K562 (cell line): ENCODE results near the gene TSHR. TPM values are rescaled to one million over a fixed set of nuclear protein-coding genes. Genes with fewer than 3 reads are reported as not detected.

Experiments used
- CBFA2T2 ChIP-seq: fragments of 450-650 bp; conservative IDR thresholded peaks from 2 replicates; pipeline ENCODE4 v1.6.1; 2017; ENCODE audit warnings: mild to moderate bottlenecking
- CLOCK ChIP-seq: fragments of 250-450 bp; sonication (Bioruptor Pico); IDR thresholded peaks from 2 replicates; pipeline ENCODE4 v1.4.0; 2020; ENCODE audit warnings: mild to moderate bottlenecking, moderate library complexity, borderline replicate concordance
- ESRRB ChIP-seq: fragments of 250-450 bp; sonication (Bioruptor Pico); IDR thresholded peaks from 2 replicates; pipeline ENCODE4 v1.5.0; 2020; ENCODE audit warnings: mild to moderate bottlenecking, moderate library complexity, borderline replicate concordance
- ETV5 ChIP-seq: sonication (generic); formaldehyde crosslinking; IDR thresholded peaks from 2 replicates; pipeline ENCODE4 v1.4.0; 2020; ENCODE audit warnings: low read depth, mild to moderate bottlenecking, missing genetic modification reagents
- MXD1 ChIP-seq: fragments of 250-450 bp; sonication (Bioruptor Pico); IDR thresholded peaks from 2 replicates; pipeline ENCODE4 v1.8.0; 2021; ENCODE audit warnings: borderline replicate concordance, mild to moderate bottlenecking, moderate library complexity; ENCODE audit not compliant: poor library complexity, severe bottlenecking
- NBN ChIP-seq: fragments of 450-650 bp; IDR thresholded peaks from 2 replicates; pipeline ENCODE4 v1.6.1; 2016; ENCODE audit warnings: low read depth, mild to moderate bottlenecking
- NR2C1 ChIP-seq, 2 experiments: fragments of 450-650 bp; IDR thresholded peaks; 2 replicates each; pipeline ENCODE4 v1.6.1; 2017; ENCODE audit warnings: mild to moderate bottlenecking in 2 of 2, antibody characterized with exemption in 1 of 2, inconsistent platforms in 1 of 2, missing compliant biosample characterization in 1 of 2, missing genetic modification characterization in 1 of 2
- POLR2G ChIP-seq: fragments of 200-400 bp; formaldehyde crosslinking; IDR thresholded peaks from 2 replicates; pipeline ENCODE4 v1.6.1; 2017; ENCODE audit warnings: low read depth, mild to moderate bottlenecking, antibody characterized with exemption, low read length, moderate library complexity
- SRSF3 ChIP-seq: fragments of 200-400 bp; formaldehyde crosslinking; IDR thresholded peaks from 2 replicates; pipeline ENCODE4 v1.6.1; 2016; ENCODE audit warnings: mild to moderate bottlenecking, low read length, moderate library complexity; ENCODE audit not compliant: insufficient read depth
- TBP ChIP-seq: optimal IDR thresholded peaks from 2 replicates; pipeline ENCODE3; 2011; ENCODE audit warnings: low read depth, low read length, improper control_type of control experiment
- ZBTB11 ChIP-seq, 3 experiments: fragments of 200-800 bp in 1 of 3; fragments of 250-450 bp in 1 of 3; fragments of 450-650 bp in 1 of 3; sonication (Bioruptor Pico) in 1 of 3; sonication (Bioruptor generic) in 1 of 3; formaldehyde crosslinking in 1 of 3; IDR thresholded peaks; 2 replicates each; pipeline versions ENCODE4 v1.6.1 to v1.8.0; 2016 to 2022; ENCODE audit warnings: mild to moderate bottlenecking in 2 of 3, missing genetic modification characterization in 2 of 3, missing compliant biosample characterization in 1 of 3, moderate library complexity in 1 of 3
- ZNF384 ChIP-seq: IDR thresholded peaks from 2 replicates; pipeline ENCODE4 v1.6.1; 2012; ENCODE audit warnings: low read depth, low read length, improper control_type of control experiment
- polyA plus RNA-seq, 8 experiments: library from polyadenylated mRNA; depleted of rRNA in 4 of 8; stranded (reverse) in 5 of 8; unstranded in 3 of 8; fragments of >200 nt; fragmentation: Nextera tagmentation in 2 of 8; fragmentation: Illumina TruSeq in 1 of 8; extraction: Ambion mirVana in 2 of 8; extraction: Trizol in 1 of 8; gene quantifications; 2 replicates each; pipeline versions ENCODE4 v1.2.1 to v1.2.3, GENCODE V29; 2011 to 2014; ENCODE audit warnings: inconsistent platforms in 1 of 8, missing spikeins in 1 of 8
- total RNA-seq, 7 experiments: library from RNA; depleted of rRNA in 6 of 7; stranded (reverse); fragments of >200 nt in 6 of 7; fragmentation: Illumina TruSeq in 2 of 7; extraction: Trizol in 2 of 7; gene quantifications; 2 replicates each; pipeline versions ENCODE4 v1.2.1 to v1.2.3, GENCODE V29; 2011 to 2021; ENCODE audit warnings: low replicate concordance in 1 of 7
- TF ChIP-seq, protein P1 (sequence below): fragments of 250-450 bp; sonication (Bioruptor Pico); IDR thresholded peaks from 2 replicates; pipeline ENCODE4 v1.4.0; 2020
- TF ChIP-seq, protein P2 (sequence below): IDR thresholded peaks from 2 replicates; pipeline ENCODE4 v1.6.1; 2011; ENCODE audit not compliant: insufficient read length; ENCODE audit errors: extremely low read depth

The TSHR gene
- total and polyA plus RNA-seq, 9 of the 15 experiments (the other 6 are each of a cell fraction or from before 2014, with no cell fraction given): 0.01 to 0.10 TPM; not detected in 7

DNA sequence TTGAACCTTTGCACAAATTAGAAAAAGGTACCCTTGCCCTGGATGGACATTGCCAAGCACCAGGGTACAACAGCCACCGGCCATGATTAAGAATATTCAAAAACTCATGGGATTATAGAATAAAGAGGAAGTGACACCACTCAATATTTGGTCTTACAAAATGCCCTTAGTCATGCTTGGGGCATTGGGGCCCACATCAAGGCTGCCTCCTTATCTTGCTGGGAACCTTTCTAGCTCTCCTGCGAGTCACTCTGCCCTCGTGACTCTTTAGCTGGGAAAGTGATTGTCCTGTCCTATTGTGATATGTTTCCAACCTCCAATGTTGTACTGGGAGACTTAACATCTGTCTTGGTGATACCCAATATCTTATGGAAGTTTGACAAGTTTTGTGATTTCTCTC lies 207.5 kb downstream of the TSHR start (continued):
- TF ChIP-seq, protein P1, sequence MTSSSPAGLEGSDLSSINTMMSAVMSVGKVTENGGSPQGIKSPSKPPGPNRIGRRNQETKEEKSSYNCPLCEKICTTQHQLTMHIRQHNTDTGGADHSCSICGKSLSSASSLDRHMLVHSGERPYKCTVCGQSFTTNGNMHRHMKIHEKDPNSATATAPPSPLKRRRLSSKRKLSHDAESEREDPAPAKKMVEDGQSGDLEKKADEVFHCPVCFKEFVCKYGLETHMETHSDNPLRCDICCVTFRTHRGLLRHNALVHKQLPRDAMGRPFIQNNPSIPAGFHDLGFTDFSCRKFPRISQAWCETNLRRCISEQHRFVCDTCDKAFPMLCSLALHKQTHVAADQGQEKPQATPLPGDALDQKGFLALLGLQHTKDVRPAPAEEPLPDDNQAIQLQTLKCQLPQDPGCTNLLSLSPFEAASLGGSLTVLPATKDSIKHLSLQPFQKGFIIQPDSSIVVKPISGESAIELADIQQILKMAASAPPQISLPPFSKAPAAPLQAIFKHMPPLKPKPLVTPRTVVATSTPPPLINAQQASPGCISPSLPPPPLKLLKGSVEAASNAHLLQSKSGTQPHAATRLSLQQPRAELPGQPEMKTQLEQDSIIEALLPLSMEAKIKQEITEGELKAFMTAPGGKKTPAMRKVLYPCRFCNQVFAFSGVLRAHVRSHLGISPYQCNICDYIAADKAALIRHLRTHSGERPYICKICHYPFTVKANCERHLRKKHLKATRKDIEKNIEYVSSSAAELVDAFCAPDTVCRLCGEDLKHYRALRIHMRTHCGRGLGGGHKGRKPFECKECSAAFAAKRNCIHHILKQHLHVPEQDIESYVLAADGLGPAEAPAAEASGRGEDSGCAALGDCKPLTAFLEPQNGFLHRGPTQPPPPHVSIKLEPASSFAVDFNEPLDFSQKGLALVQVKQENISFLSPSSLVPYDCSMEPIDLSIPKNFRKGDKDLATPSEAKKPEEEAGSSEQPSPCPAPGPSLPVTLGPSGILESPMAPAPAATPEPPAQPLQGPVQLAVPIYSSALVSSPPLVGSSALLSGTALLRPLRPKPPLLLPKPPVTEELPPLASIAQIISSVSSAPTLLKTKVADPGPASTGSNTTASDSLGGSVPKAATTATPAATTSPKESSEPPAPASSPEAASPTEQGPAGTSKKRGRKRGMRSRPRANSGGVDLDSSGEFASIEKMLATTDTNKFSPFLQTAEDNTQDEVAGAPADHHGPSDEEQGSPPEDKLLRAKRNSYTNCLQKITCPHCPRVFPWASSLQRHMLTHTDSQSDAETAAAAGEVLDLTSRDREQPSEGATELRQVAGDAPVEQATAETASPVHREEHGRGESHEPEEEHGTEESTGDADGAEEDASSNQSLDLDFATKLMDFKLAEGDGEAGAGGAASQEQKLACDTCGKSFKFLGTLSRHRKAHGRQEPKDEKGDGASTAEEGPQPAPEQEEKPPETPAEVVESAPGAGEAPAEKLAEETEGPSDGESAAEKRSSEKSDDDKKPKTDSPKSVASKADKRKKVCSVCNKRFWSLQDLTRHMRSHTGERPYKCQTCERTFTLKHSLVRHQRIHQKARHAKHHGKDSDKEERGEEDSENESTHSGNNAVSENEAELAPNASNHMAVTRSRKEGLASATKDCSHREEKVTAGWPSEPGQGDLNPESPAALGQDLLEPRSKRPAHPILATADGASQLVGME (CRISPR knock-in tag): no peak
- TF ChIP-seq TBP (no peak), NBN (no peak), ZBTB11 (CRISPR knock-in tag; IDR thresholded peaks at IDR 0.05) (no peak), CBFA2T2 (peak; percentile 42; the same call in 1 of the 2 replicates), CLOCK (CRISPR knock-in tag) (no peak), MXD1 (no peak), POLR2G (no peak), ETV5 (CRISPR knock-in tag) (no peak), ESRRB (no peak), ZNF384 (no peak), NR2C1 (IDR thresholded peaks at IDR 0.05) (no peak), NR2C1 (tag; IDR thresholded peaks at IDR 0.05) (no peak), SRSF3 (no peak)
- TF ChIP-seq, protein P2, sequence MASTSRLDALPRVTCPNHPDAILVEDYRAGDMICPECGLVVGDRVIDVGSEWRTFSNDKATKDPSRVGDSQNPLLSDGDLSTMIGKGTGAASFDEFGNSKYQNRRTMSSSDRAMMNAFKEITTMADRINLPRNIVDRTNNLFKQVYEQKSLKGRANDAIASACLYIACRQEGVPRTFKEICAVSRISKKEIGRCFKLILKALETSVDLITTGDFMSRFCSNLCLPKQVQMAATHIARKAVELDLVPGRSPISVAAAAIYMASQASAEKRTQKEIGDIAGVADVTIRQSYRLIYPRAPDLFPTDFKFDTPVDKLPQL: no peak
